Lung (tissue), 12 donors: ENCODE data around the gene SMOC1. TPM values are rescaled to one million over a fixed set of nuclear protein-coding genes. Genes with fewer than 3 reads are reported as not detected.
A peak's percentile ranks its signal among the peaks of the same experiment; 100 is the strongest.

Source experiments
- ATAC-seq: fragments of 200-7000 bp; cut with Tn5 transposase; one replicate; pipeline ENCODE4 v1.9.1; 2020; ENCODE audit warnings: moderate number of reproducible peaks; ENCODE audit not compliant: insufficient read depth, low FRiP score
- DNase-seq, 3 donors: peaks; one replicate each; pipeline ENCODE4 v3.0.0-alpha.2; 2013 to 2017
- H3K27ac ChIP-seq, 2 donors: one replicate each; pipeline ENCODE4 v1.5.1; 2013; ENCODE audit warnings: mild to moderate bottlenecking in 2 of 2, moderate library complexity in 2 of 2, control low read depth in 1 of 2, inconsistent platforms in 1 of 2, low read depth in 1 of 2, low read length in 1 of 2
- H3K27me3 ChIP-seq, 3 donors: one replicate each; pipeline ENCODE4 v1.5.1; 2013; ENCODE audit warnings: low read length in 2 of 3; ENCODE audit not compliant: control insufficient read depth in 3 of 3, insufficient read depth in 3 of 3
- H3K36me3 ChIP-seq, 4 donors: one replicate each; pipeline ENCODE4 v1.5.1; 2013; ENCODE audit warnings: low read length in 4 of 4, mild to moderate bottlenecking in 1 of 4, moderate library complexity in 1 of 4; ENCODE audit not compliant: control insufficient read depth in 4 of 4, insufficient read depth in 4 of 4
- H3K4me1 ChIP-seq, 5 donors: one replicate each; pipeline ENCODE4 v1.5.1; 2013; ENCODE audit warnings: low read length in 5 of 5, mild to moderate bottlenecking in 2 of 5, moderate library complexity in 1 of 5; ENCODE audit not compliant: control insufficient read depth in 5 of 5, insufficient read depth in 5 of 5
- H3K4me3 ChIP-seq: one replicate; pipeline ENCODE4 v1.5.1; 2013; ENCODE audit warnings: mild to moderate bottlenecking, control low read depth, moderate library complexity
- H3K9ac ChIP-seq, 2 donors: one replicate each; pipeline ENCODE4 v1.5.1; 2013; ENCODE audit warnings: low read length in 2 of 2, control low read depth in 1 of 2; ENCODE audit not compliant: insufficient read depth in 1 of 2
- H3K9me3 ChIP-seq, 4 donors: one replicate each; pipeline ENCODE4 v1.5.1; 2013; ENCODE audit warnings: low read length in 3 of 4, mild to moderate bottlenecking in 1 of 4, moderate library complexity in 1 of 4; ENCODE audit not compliant: control insufficient read depth in 4 of 4, insufficient read depth in 3 of 4
- CTCF ChIP-seq: IDR thresholded peaks from 2 replicates; pipeline ENCODE4 v1.5.1; 2012; ENCODE audit warnings: mild to moderate bottlenecking; ENCODE audit errors: control extremely low read depth, extremely low read depth
- WGBS, 2 donors: extraction: QIAGEN DNeasy Blood & Tissue Kit; methylation state at CpG; one replicate each; pipeline ENCODE4 v1.1.7; 2013; 5-methylcytosine and 5-hydroxymethylcytosine counted together
- polyA plus RNA-seq, 2 donors: library from polyadenylated mRNA; stranded (reverse); fragments of 200-250 nt; gene quantifications; one replicate each; pipeline ENCODE4 v1.2.1, GENCODE V29; 2013
- total RNA-seq, 2 donors: library from RNA; depleted of rRNA in 1 of 2; stranded (reverse); fragments of >200 nt in 1 of 2; gene quantifications; one replicate each; pipeline ENCODE4 v1.2.1, GENCODE V29; 2014 to 2021
- donor health status: control.
- donor health status: control.
- donor health status: Bipolar disorder and iron deficiency.
- donor health status: healthy.
- donor health status: DM: yes; HTN: yes; CAD: no.

SMOC1 gene
- total and polyA plus RNA-seq, 4 donors, result 0.52 to 1.9 (median 1.1) TPM

GRCh38 chr14:70033116-70033515 is 153.9 kb downstream of the SMOC1 start:
- H3K9ac ChIP-seq, result no peak overlapping the region
- no peak for ATAC-seq
- H3K9me3 ChIP-seq, result peaks cover 0 to 2% (median 0%) of the 10 kb centered on the region in 4 donors
- WGBS, 2 donors, result 76 to 81% methylated on average over 8 of the region's 8 CpGs
- no peak for TF ChIP-seq CTCF
- no peaks in the 10 kb centered on the region for H3K36me3 ChIP-seq
- H3K4me3 ChIP-seq, result no peak overlapping the region
- DNase-seq, result peak; percentile 29 to 53 (median 51)
- no peaks in the 10 kb centered on the region for H3K27me3 ChIP-seq
- no peak overlapping the region for H3K27ac ChIP-seq
- H3K4me1 ChIP-seq, result peaks cover 0 to 3% (median 0%) of the 10 kb centered on the region in 5 donors

- DNase-seq, result no peak
- Histone ChIP-seq H3K4me1 (peaks cover 0 to 3% (median 0%) of the 10 kb centered on the region in 5 donors), H3K4me3 (no peak overlapping the region), H3K27ac (no peak overlapping the region), H3K9me3 (peaks cover 0 to 2% (median 0%) of the 10 kb centered on the region in 4 donors), H3K36me3 (no peaks in the 10 kb centered on the region), H3K27me3 (no peaks in the 10 kb centered on the region), H3K9ac (no peak overlapping the region)
- ATAC-seq, result no peak
- WGBS, 2 donors, result 89 to 98% methylated on average over 2 of the region's 2 CpGs
- TF ChIP-seq CTCF, result no peak
Measured at GRCh38 chr14:70033561-70033960, 154.3 kb downstream of the SMOC1 start.

- WGBS, 2 donors, result 81 to 87% methylated on average over 3 of the region's 3 CpGs
- Histone ChIP-seq H3K27me3 (no peaks in the 10 kb centered on the region), H3K36me3 (no peaks in the 10 kb centered on the region), H3K9ac (no peak overlapping the region), H3K9me3 (peaks cover 0 to 2% (median 0%) of the 10 kb centered on the region in 4 donors), H3K4me1 (peaks cover 0 to 3% (median 0%) of the 10 kb centered on the region in 5 donors), H3K27ac (no peak overlapping the region), H3K4me3 (no peak overlapping the region)
- DNase-seq (no peak), ATAC-seq (no peak)
- TF ChIP-seq CTCF, result no peak
Measured at GRCh38 chr14:70034257-70034656, 155.0 kb downstream of the SMOC1 start.

GRCh38 chr14:70036665-70037064 is 157.4 kb downstream of the SMOC1 start:
- H3K27ac ChIP-seq, result no peak overlapping the region
- DNase-seq (no peak), ATAC-seq (no peak)
- 67 to 70% methylated on average over 1 of the region's 1 CpG for WGBS, 2 donors
- no peak overlapping the region for H3K9ac ChIP-seq
- H3K4me1 ChIP-seq, result peaks cover 0 to 3% (median 0%) of the 10 kb centered on the region in 5 donors
- no peaks in the 10 kb centered on the region for H3K36me3 ChIP-seq
- H3K4me3 ChIP-seq, result no peak overlapping the region
- no peaks in the 10 kb centered on the region for H3K27me3 ChIP-seq
- no peak for TF ChIP-seq CTCF
- peaks cover 0 to 2% (median 0%) of the 10 kb centered on the region in 4 donors for H3K9me3 ChIP-seq
